HFFc6 (cell line): ENCODE results near the gene PDE3B. TPM values are rescaled to one million over a fixed set of nuclear protein-coding genes. Genes with fewer than 3 reads are reported as not detected.
"Not testable (repeated sequence)": the region's sequence is repeated elsewhere in the genome, so short reads cannot be mapped to it uniquely, and the experiment has no call there.

Experiments used
- DNase-seq: peaks from one replicate; pipeline ENCODE4 v3.0.0-alpha.2; 2018
- H3K27ac Mint-ChIP-seq: 2 replicates; pipeline ENCODE4 v1.8.0; 2020; ENCODE audit warnings: mild to moderate bottlenecking, mixed read lengths
- H3K27me3 Mint-ChIP-seq: 2 replicates; pipeline ENCODE4 v1.8.0; 2021; ENCODE audit warnings: mild to moderate bottlenecking, moderate library complexity, mixed read lengths; ENCODE audit not compliant: insufficient read depth
- H3K36me3 Mint-ChIP-seq: 2 replicates; pipeline ENCODE4 v1.8.0; 2021; ENCODE audit warnings: low read depth, mixed read lengths
- H3K4me1 Mint-ChIP-seq: 2 replicates; pipeline ENCODE4 v1.8.0; 2020; ENCODE audit warnings: low read depth, mixed read lengths
- H3K4me3 Mint-ChIP-seq: 2 replicates; pipeline ENCODE4 v1.8.0; 2020; ENCODE audit warnings: mild to moderate bottlenecking, moderate library complexity, mixed read lengths
- H3K9me3 Mint-ChIP-seq: 2 replicates; pipeline ENCODE4 v1.8.0; 2020; ENCODE audit warnings: mild to moderate bottlenecking, mixed read lengths
- CTCF ChIP-seq: fragments of 200-600 bp; sonication (generic); IDR thresholded peaks from 2 replicates; pipeline ENCODE4 v1.5.0; 2021; ENCODE audit warnings: antibody characterized with exemption, mild to moderate bottlenecking
- total RNA-seq, 6 experiments: library from RNA; stranded (reverse); fragmentation: NEBNext Ultra II Directional; extraction: Animal tissue kit (Norgen Biotek cat#: 25700); gene quantifications; 2 replicates in 1 of 6; 3 replicates in 5 of 6; pipeline ENCODE4 v1.2.3, GENCODE V29; 2021

Gene PDE3B
- total RNA-seq, 6 experiments from 2014 or later, result 0.05 to 0.06 TPM; not detected in 4

DNA sequence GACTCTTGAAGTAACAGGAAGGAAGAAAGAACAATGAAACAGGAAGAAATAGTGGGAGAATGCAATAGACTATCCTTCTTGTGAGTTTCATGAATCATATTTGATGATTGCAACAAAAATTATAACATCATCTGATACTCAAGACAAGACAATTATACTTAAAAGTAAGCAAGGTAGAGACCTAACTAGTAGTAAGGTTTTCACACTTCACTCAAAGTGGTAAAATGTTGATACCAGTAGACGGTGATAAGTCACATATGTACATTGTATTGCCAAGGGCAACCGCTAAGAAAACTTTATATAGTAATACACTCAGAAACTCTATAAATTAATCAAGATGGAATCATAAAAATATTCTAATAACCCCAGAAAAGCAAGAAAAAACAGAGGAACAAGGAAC lies 140.6 kb downstream of the PDE3B start:
- Mint-ChIP-seq H3K4me1 (no peaks in the 10 kb centered on the region), H3K4me3 (no peak overlapping the region), H3K27me3 (no peaks in the 10 kb centered on the region), H3K27ac (no peak overlapping the region), H3K36me3 (no peaks in the 10 kb centered on the region), H3K9me3 (no peaks in the 10 kb centered on the region)
- no peak for DNase-seq
- TF ChIP-seq CTCF, result no peak

DNA sequence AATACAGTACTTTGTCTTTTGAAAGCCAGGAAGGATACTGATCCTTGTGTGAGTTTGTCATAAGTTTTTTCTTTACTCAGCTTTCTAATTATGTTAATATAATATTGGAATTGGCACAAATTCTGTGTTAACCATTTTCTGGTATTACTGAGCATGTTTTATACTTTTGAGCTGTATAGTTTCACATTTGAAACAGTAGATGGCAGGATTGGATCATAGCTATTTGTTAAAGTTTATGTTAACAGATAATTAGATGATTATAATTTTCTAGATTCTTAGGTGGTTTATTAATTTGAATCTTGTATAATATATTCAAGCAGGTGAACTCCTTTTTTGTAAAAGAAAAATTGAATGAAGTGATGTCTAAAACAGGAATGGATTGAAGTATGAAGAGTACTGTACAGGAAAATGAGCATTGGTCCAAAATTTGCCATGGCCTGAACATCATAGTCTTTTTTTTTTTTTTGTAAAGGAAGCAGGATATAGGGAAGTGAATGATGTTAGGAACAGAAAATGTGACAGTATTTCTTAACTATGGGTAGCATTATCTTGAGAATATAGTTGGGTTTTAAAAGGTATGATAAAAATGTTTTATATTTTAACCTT lies 146.4 kb downstream of the PDE3B start:
- H3K36me3 Mint-ChIP-seq, result no peaks in the 10 kb centered on the region
- no peaks in the 10 kb centered on the region for H3K9me3 Mint-ChIP-seq
- DNase-seq, result peak; percentile 3
- H3K27me3 Mint-ChIP-seq, result no peaks in the 10 kb centered on the region
- H3K4me1 Mint-ChIP-seq, result no peaks in the 10 kb centered on the region
- TF ChIP-seq CTCF, result peak; percentile 70
- no peak overlapping the region for H3K4me3 Mint-ChIP-seq
- no peak overlapping the region for H3K27ac Mint-ChIP-seq

DNA sequence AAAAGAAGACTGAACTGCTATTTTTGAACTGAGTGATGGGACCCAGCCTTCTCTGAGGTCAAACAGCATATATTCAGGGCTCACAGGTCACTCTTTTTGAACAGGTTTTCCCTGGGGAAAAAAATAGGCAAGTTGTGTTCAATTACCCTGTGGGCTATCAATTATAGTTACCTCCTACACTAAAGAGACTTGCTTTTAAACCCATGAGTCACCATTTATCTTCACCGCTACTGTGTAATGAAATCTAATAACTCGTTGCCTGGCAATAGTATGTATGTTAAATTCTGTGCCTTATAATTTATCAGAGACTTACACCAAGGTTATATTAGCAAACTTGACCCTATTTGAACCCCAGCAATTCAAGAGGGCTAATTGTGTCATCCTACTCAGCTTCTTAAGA lies 149.9 kb downstream of the PDE3B start:
- no peaks in the 10 kb centered on the region for H3K4me1 Mint-ChIP-seq
- no peaks in the 10 kb centered on the region for H3K36me3 Mint-ChIP-seq
- no peak for TF ChIP-seq CTCF
- H3K27me3 Mint-ChIP-seq, result no peaks in the 10 kb centered on the region
- H3K27ac Mint-ChIP-seq, result no peak overlapping the region
- H3K9me3 Mint-ChIP-seq, result no peaks in the 10 kb centered on the region
- H3K4me3 Mint-ChIP-seq, result no peak overlapping the region
- DNase-seq, result no peak

- H3K4me3 Mint-ChIP-seq, H3K27ac Mint-ChIP-seq, H3K9me3 Mint-ChIP-seq, H3K27me3 Mint-ChIP-seq, H3K4me1 Mint-ChIP-seq, DNase-seq, H3K36me3 Mint-ChIP-seq: not testable (repeated sequence)
Observed at GRCh38 chr11:14796028-14796427, 152.4 kb downstream of the PDE3B start.

DNA sequence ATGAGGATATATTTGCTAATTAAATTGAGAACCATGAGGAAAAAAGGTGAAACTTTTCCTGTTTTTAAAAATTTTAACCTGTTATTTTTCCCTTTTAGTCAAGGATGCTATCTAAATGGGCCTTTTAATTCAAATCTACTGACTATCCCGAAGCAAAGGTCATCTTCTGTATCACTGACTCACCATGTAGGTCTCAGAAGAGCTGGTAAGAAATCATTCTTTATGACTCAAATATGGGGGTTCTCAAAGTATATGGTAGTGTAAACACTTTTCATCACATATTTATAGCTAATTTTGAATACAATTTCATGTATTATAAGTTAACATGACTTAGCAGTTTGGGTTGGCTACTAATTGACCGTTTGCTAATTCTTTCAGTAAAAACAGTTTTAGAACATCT lies 160.2 kb downstream of the PDE3B start:
- DNase-seq, result no peak
- Mint-ChIP-seq H3K9me3 (peaks cover 17% of the 10 kb centered on the region), H3K27me3 (no peaks in the 10 kb centered on the region), H3K27ac (no peak overlapping the region), H3K36me3 (0 out of 2 replicates have a peak, but pooled peaks cover 4% of the 10 kb centered on the region), H3K4me3 (no peak overlapping the region), H3K4me1 (no peaks in the 10 kb centered on the region)
- no peak for TF ChIP-seq CTCF

- H3K4me1 Mint-ChIP-seq, result no peaks in the 10 kb centered on the region
- 0 out of 2 replicates have a peak, but pooled peaks cover 4% of the 10 kb centered on the region for H3K36me3 Mint-ChIP-seq
- no peak overlapping the region for H3K4me3 Mint-ChIP-seq
- DNase-seq, result no peak
- no peaks in the 10 kb centered on the region for H3K27me3 Mint-ChIP-seq
- TF ChIP-seq CTCF, result no peak
- H3K27ac Mint-ChIP-seq, result no peak overlapping the region
- H3K9me3 Mint-ChIP-seq, result peaks cover 13% of the 10 kb centered on the region
Observed at GRCh38 chr11:14809466-14809865, 165.9 kb downstream of the PDE3B start.
